Left colon (tissue), 2 donors: ENCODE results near the gene SNN. TPM values are rescaled to one million over a fixed set of nuclear protein-coding genes. Genes with fewer than 3 reads are reported as not detected.

Source experiments
- ATAC-seq: fragments of 200-7000 bp; cut with Tn5 transposase; one replicate; pipeline ENCODE4 v1.9.1; 2020; ENCODE audit warnings: mild to moderate bottlenecking, moderate library complexity
- DNase-seq, 2 donors: peaks; one replicate each; pipeline ENCODE4 v3.0.0-alpha.2; 2020
- intact Hi-C, 2 donors: fragments of 100-400 bp; cut with DNase I in 1 of 2; cut with micrococcal nuclease in 1 of 2; formaldehyde crosslinking; loops; one replicate each; pipeline versions ENCODE4 v1.11.2 to v1.14.0; 2022; cut with DNase I, micrococcal nuclease
- long read RNA-seq: library from polyadenylated mRNA; unstranded; transcript quantifications from one replicate; pipeline ENCODE4 v2.0.0, GENCODE V29; 2021
- total RNA-seq, 2 donors: library from RNA; stranded (reverse); fragmentation: NEBNext Ultra II Directional; extraction: Animal tissue kit (Norgen Biotek cat#: 25700); gene quantifications; one replicate each; pipeline ENCODE4 v1.2.1, GENCODE V29; 2021
- donor health status: DM: no; HTN: no; CAD: no.
- donor health status: DM: yes; HTN: yes; CAD: no.

The SNN gene
- 1 to 10 TPM; 2.4 to 7.6 TPM for total RNA-seq
- long read RNA-seq, transcript SNN-201 (2 exons, 3,312 nt) = major isoform, 8 of 17 reads
- long read RNA-seq, partial matches to known transcripts = 9 of 17 reads
- long read RNA-seq, other reads (novel, unspliced or antisense) = 0 of 17 reads

- intact Hi-C loops = no loop called here
- peak; percentile 97 for ATAC-seq
- peak; percentile 83 to 88 for DNase-seq
Measured at GRCh38 chr16:11667824-11668622, at the start of gene SNN. Gene SNN (plus strand): TSS chr16:11668455. CDS start chr16:11676060, 7,605 bp downstream.

- intact Hi-C loops = no loop called here
- DNase-seq (no peak), ATAC-seq (no peak)
Measured at GRCh38 chr16:11619327-11619851, 48.9 kb upstream of the SNN start.

- intact Hi-C loops = no loop called here
- DNase-seq (no peak), ATAC-seq (no peak)
Measured at GRCh38 chr16:11620243-11621003, 47.8 kb upstream of the SNN start.

GRCh38 chr16:11621539-11621919, 46.7 kb upstream of the SNN start:
- intact Hi-C loops = no loop called here

GRCh38 chr16:11621920-11622651, 46.2 kb upstream of the SNN start:
- ATAC-seq = no peak
- DNase-seq = no peak
- intact Hi-C loops = no loop called here

More at GRCh38 chr16:11621539-11621919, 46.7 kb upstream of the SNN start:
- ATAC-seq (no peak), DNase-seq (no peak)

- DNase-seq (no peak), ATAC-seq (no peak)
- intact Hi-C loops = no loop called here
Measured at GRCh38 chr16:11624205-11624604, 44.0 kb upstream of the SNN start.

- intact Hi-C loops = no loop called here
- no peak for ATAC-seq
- no peak for DNase-seq
Measured at GRCh38 chr16:11624636-11625607, 43.3 kb upstream of the SNN start.

GRCh38 chr16:11625769-11626168, 42.5 kb upstream of the SNN start:
- no peak for ATAC-seq
- intact Hi-C loops = no loop called here
- no peak for DNase-seq

- DNase-seq (no peak), ATAC-seq (no peak)
- intact Hi-C loops = no loop called here
Measured at GRCh38 chr16:11626657-11627291, 41.5 kb upstream of the SNN start.

- ATAC-seq (no peak), DNase-seq (no peak)
- intact Hi-C loops = no loop called here
Measured at GRCh38 chr16:11627292-11627663, 41.0 kb upstream of the SNN start.

- intact Hi-C loops = no loop called here
- ATAC-seq (no peak), DNase-seq (no peak)
Measured at GRCh38 chr16:11627822-11628457, 40.3 kb upstream of the SNN start.

- no peak for DNase-seq
- intact Hi-C loops = no loop called here
Measured at GRCh38 chr16:11629071-11630030, 38.9 kb upstream of the SNN start.

GRCh38 chr16:11630046-11630767, 38.0 kb upstream of the SNN start:
- intact Hi-C loops = no loop called here
- ATAC-seq = no peak
- no peak for DNase-seq

More at GRCh38 chr16:11629071-11630030, 38.9 kb upstream of the SNN start:
- ATAC-seq = peak; percentile 9

GRCh38 chr16:11630768-11631056, 37.5 kb upstream of the SNN start:
- DNase-seq = no peak
- intact Hi-C loops = no loop called here
- ATAC-seq = no peak

- no peak for ATAC-seq
- DNase-seq = no peak
- intact Hi-C loops = no loop called here
Measured at GRCh38 chr16:11631214-11631613, 37.0 kb upstream of the SNN start.
